Kasumi-1 (cell line): ENCODE results near the gene OAS1.

Experiments used
- DNase-seq, 2 experiments: peaks; one replicate each; lab custom pipeline; 2025; lab: John Stamatoyannopoulos, UW

Gene OAS1

DNA sequence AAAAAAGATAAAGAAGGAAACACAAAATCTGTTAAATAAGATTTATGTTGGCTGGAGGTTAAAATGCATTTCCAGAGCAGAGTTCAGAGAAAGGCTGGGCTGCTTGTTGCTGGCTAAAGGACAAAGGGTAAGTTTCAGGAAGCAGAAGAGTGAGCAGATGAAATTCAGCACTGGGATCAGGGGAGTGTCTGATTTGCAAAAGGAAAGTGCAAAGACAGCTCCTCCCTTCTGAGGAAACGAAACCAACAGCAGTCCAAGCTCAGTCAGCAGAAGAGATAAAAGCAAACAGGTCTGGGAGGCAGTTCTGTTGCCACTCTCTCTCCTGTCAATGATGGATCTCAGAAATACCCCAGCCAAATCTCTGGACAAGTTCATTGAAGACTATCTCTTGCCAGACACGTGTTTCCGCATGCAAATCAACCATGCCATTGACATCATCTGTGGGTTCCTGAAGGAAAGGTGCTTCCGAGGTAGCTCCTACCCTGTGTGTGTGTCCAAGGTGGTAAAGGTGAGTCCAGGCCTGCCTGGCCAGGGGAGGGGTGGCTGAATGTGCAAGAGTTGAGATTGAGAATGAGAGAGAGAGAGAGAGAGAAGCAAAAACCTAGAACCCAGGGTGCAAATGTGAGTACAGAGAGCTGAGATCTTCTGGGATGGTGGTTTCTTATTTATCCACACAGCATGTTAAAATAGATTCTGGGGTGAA lies at the start of gene OAS1:
TSS of gene OAS1 (plus strand) at position 251 of the 703 bp plus-strand sequence. CDS start at position 329, 78 bp downstream.
- DNase-seq = peak; percentile 27 to 37

DNA sequence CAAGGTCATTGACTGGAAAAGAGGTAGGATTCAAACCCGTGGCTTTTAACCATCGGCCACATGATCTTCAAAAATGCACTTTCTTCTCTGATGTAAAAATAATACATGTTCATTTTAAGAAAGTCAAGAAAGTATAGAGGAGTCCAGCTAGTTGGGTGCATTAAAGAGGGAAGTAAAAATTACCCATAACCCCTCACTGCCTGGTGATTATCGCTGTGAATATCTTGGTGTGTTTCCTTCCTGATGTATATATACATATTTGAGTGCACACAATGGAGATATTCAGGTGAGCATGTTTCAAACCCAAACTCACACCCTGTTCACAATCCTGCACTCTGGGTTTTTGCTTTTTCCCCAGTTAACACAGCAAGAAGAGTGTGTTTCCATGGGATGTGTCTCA lies 47.5 kb upstream of the OAS1 start:
- no peak for DNase-seq

DNA sequence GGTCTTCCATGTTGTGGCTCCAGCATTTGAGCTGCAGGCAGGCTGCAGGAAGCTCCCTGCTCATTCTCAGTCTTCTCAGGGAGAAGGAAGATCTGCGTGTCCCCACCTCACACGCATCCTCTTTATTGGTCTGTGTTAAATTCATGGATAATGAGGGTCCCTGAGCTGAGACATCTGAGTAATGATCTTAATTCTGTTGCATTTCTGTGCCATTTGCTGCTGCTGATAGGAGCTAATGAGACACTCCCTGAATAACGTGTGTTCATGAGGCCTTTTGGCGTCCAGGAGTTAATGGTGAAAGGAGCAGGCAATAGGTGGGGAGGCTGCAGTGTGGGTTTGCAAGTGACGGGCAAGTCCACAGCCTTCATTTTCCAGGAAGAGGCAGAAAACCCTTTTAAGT lies 46.6 kb upstream of the OAS1 start:
- DNase-seq = no peak

DNA sequence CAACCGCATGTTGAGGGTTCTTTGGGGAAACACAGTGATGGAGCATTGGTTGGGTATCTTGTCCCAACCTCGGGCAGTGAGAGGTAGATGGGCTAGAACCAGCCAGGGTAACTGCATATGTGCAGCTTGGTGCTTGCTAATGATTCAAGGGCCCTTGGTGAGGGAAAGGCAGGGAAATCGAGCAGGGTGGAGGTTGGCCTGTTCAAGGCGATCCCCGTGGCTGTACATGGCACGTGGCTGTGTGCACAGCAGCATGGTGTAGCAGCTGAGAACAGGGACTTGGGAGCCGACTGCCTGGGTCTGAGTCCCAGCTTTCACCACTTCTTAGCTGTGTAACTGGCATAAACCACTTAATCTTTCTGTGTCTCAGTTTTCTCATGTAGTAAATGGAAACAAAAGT lies 45.5 kb upstream of the OAS1 start:
- no peak for DNase-seq

GRCh38 chr12:112862636-112863290 lies 44.0 kb upstream of the OAS1 start:
- DNase-seq = no peak

DNA sequence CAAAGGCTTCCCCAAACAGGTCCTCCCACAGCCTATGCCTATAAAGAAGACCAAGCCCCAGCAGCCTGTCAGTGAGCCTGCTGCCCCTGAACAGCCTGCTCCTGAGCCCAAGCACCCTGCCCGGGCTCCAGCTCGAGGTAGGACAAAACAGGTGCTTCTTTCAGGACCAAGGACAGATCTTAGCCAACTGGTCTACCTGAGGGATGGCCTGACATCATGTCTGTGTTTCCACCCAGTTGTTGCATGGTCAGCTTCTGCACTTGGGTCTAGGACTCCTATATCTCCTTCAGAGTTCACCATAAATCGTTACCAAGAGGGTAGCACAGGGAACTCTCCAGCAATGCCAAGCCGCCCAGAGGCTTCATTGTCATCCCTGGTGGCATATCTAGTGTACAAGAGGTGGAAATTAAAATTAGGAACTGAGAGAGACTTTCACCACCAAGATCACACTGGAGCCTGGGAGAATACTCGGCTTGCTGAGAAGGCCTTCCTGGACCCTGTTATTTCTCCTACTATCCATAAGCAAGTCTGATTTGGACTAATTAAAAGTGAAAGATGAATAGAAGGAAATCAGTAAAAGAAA lies 38.2 kb upstream of the OAS1 start:
- no peak for DNase-seq

- no peak for DNase-seq
Observed at GRCh38 chr12:112869091-112869490, 37.7 kb upstream of the OAS1 start.

DNA sequence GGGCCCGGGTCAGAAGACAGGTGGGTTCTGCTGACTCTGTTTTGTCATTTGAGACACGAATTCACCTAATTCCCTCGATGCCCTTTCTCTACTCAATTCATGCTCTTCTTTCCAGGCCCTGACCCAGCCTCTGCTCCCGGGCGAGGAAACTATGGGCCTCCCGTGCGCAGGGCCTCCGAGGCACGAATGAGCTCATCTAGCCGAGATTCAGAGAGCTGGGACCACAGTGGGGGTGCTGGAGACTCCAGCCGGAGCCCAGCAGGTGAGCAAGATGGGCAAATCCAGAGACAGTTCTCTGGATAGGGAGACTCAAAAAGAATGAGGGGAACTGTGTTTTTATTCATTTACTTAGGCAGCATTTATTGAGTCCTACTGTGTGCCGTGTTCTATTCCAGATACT lies 37.0 kb upstream of the OAS1 start:
- no peak for DNase-seq

GRCh38 chr12:112870267-112870980 lies 36.3 kb upstream of the OAS1 start:
- peak; percentile 84 to 87 for DNase-seq

DNA sequence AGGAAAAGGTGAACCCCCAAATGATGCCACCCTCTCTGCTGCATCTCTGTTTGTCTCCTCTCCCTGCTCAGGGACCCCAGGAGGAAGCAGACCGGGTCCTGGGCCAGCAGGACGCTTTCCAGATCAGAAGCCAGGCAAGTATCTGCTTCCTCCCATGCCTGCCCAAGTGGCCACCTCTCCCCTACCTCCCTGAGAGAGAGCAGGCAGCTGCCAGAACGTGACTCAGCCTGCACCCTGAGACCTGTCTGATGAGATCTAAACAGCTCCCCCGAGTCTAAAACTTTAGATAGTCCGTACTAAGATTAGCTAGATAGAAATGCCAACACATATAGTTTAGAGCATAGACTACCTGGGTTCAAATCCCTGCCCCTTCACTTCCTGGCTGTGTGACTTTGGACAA lies 31.2 kb upstream of the OAS1 start:
- DNase-seq = no peak

GRCh38 chr12:112876506-112876905 lies 30.3 kb upstream of the OAS1 start:
- DNase-seq = no peak

DNA sequence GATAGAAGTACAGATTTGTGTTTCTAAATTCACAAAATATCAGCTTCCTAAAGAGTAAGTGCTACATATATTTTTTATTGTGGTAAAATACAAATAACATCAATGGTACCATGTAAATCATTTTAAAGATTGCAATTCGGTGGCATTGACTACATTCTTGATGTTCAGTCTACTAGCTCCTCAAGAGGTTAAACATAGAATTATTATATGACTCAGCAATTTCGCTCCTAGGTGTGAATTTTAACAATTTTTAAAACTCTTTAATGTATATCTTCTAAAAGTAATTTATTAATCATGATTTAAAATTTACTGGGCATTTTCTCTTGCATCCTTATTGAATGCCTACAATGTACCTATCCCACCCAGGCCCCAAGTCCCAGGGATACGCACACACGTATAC lies 29.8 kb upstream of the OAS1 start:
- no peak for DNase-seq

- DNase-seq = no peak
Observed at GRCh38 chr12:112878488-112878887, 28.3 kb upstream of the OAS1 start.

GRCh38 chr12:112879191-112879705 lies 27.5 kb upstream of the OAS1 start:
- DNase-seq = no peak

- no peak for DNase-seq
Observed at GRCh38 chr12:112881602-112882001, 25.2 kb upstream of the OAS1 start.

- no peak for DNase-seq
Observed at GRCh38 chr12:112885236-112885635, 21.5 kb upstream of the OAS1 start.

DNA sequence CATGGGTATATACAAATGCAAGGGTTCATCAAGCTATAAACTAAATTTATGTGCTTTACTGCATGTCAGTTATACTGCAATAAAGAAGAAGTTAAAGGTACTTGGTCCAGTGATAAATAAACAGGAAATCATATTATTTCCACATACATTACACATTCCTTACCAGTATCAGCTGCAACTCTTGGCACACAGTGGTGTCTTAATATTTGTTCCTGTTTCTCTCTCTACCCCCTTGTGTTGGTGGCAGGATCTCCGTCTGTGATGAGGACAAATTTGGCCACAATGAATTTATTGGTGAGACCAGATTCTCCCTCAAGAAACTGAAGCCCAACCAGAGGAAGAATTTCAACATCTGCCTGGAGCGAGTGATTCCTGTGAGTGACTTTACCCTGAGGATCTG lies 19.2 kb upstream of the OAS1 start:
- no peak for DNase-seq

GRCh38 chr12:112891093-112892024 lies 15.4 kb upstream of the OAS1 start:
- no peak for DNase-seq

DNA sequence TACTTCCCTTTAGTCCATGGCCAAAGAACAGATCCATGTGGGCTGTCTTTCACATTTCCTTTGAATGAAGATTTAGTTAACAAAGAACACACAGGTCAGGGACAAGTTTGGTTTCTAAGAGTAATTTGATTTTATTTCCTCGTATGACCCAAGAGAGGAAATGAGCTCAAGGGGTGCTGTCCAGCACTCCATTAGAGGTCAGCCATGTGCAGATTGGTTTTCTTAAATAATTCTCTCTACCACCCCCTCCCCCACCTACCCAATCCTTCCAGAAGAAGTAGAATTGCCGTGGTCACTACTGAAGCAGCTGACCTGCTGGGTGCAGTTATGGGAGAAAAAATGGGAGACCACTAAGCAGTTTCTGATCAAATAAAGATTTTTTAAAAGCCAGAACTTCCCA lies 13.9 kb upstream of the OAS1 start:
- no peak for DNase-seq

DNA sequence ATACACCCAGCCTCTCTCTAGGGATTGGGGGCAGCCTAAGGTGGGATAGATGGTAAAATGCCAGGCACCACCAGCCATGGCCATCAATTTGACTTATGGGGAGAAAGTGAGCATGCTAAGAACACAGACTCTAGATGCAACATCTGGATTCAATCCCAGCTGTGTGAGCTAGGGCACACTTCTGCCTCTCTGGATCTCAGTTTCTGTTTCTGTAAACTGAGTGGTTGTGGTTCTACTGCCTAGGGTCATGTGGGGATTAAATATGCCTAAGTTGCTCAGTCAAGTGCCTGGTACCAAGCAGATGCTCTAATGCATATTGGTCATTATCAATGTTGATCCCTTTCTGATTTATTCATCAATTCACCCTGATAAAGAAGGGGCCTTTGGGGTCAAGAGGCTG lies 12.6 kb upstream of the OAS1 start:
- no peak for DNase-seq

DNA sequence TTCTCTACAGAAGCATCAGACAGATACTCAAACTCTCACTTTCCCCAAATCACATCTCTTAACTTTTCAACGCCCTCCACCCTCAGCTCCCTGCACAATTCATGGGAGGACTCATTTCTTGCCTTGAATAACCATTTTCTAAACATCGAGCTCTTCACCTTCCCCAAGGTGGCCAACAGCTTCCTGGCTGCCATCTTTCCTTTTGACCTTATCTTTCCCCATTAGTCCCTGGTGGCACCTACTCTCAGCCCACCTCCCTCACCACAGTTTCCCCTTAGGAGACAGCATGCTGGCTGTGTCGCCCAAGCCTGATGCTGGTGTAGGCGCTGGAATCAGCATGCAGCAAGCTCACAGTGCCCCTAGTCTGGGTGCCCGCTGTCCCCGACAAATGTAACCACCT lies 8.4 kb upstream of the OAS1 start:
- no peak for DNase-seq
